Fibroblast of mammary gland (primary cell): Measurements from ENCODE around the gene ZNF37A.
"Not testable (repeated sequence)": the region's sequence is repeated elsewhere in the genome, so short reads cannot be mapped to it uniquely, and the experiment has no call there.

Source experiments
- DNase-seq: peaks from one replicate; pipeline ENCODE4 v3.0.0-alpha.2; 2010; ENCODE audit warnings: low read depth
- H3K4me3 ChIP-seq: 2 replicates; pipeline ENCODE4 v1.5.1; 2011; ENCODE audit warnings: low read depth, mild to moderate bottlenecking, low read length, moderate library complexity; ENCODE audit not compliant: control insufficient read depth
- TF ChIP-seq, protein P1 (sequence below): conservative IDR thresholded peaks from 2 replicates; pipeline ENCODE4 v1.5.1; 2011; ENCODE audit warnings: low read depth, low read length, inconsistent platforms; ENCODE audit not compliant: control insufficient read depth, insufficient read depth

ZNF37A gene

DNA sequence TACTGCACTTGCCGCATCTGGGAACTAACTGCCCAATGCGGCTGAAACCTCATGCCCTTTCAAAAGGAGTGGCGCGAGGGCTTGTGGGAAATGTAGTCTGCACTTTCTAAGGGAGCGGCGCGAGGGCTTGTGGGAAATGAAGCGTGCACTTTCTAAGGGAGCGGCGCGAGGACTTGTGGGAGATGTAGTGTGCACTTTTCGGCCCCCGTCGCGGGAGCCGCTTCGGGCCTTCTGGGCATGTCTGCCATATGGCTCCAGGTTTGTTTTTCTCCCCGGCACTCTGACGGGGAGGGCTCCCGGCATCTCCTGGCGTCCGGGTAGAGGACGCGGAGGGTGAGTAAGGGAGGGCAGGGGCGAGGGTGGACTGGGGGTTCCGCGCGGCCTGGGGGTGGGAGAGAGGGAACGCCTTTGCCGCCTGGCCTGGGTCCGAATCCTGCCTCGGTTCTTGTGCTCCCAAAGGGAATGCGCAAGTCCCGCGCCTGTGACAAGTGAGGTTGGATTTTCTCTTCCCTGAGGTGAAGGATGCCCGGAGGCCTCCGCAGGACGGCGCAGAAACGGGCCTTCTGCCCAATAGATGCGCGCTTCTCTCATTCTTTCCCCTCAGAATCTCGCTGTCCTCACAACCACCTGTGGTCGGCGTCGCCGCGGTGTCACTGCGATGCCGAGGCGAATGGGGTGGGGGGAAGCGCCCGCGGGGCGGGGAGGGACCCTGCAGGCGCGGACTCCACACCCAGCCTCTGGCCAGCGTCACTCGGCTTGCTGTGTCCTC is at the start of gene ZNF37A:
Gene ZNF37A (plus strand): TSS at position 180 of the 769 bp plus-strand sequence. CDS start 2,281 bp downstream, outside the sequence.
- DNase-seq = peak; percentile 97
- H3K4me3 ChIP-seq = peak within 1 kb of the TSS; percentile 86
- TF ChIP-seq, protein P1, sequence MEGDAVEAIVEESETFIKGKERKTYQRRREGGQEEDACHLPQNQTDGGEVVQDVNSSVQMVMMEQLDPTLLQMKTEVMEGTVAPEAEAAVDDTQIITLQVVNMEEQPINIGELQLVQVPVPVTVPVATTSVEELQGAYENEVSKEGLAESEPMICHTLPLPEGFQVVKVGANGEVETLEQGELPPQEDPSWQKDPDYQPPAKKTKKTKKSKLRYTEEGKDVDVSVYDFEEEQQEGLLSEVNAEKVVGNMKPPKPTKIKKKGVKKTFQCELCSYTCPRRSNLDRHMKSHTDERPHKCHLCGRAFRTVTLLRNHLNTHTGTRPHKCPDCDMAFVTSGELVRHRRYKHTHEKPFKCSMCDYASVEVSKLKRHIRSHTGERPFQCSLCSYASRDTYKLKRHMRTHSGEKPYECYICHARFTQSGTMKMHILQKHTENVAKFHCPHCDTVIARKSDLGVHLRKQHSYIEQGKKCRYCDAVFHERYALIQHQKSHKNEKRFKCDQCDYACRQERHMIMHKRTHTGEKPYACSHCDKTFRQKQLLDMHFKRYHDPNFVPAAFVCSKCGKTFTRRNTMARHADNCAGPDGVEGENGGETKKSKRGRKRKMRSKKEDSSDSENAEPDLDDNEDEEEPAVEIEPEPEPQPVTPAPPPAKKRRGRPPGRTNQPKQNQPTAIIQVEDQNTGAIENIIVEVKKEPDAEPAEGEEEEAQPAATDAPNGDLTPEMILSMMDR = no peak

DNA sequence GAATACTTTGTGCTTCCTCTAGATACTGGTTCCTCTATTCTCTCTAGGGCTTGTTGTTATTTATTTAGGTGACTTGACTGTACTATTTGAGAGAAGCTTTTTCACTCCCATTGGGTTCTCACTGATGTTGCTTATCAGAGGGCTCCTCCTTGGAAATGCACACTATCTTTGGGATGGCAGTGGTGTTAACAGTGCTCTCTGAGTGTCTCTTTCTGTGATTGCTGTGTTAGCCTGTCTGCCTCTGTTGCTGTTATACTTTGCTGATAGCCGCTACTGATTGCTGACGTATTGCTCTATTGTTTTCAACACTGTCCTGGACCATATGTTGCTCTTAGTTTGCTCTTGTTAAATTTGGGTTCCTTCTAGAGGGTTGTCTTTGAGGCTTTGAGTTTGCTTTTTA is 49.0 kb upstream of the ZNF37A start:
- no peak overlapping the region for H3K4me3 ChIP-seq
- DNase-seq = no peak
- TF ChIP-seq, protein P1 = no peak

DNA sequence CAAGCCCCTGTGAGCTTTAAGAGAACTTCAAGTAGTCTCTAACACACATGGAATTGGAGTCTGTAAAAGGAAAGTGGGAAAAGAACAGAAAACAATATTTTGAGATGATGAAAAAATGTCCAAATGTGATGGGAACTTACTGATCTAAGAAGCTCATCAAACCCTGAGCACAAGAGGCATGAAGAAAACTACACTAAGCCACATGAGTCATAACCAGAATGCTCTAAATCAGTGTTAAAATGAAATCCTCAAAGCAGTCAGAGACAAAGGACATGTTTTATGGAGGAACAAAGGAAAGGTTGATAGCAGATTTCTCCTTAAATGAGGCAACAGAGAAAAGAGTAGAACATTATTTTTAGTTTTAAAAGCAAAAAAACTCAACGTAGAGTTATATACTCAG is 46.5 kb upstream of the ZNF37A start:
- TF ChIP-seq, protein P1 = no peak
- H3K4me3 ChIP-seq = no peak overlapping the region
- peak; percentile 47 for DNase-seq

DNA sequence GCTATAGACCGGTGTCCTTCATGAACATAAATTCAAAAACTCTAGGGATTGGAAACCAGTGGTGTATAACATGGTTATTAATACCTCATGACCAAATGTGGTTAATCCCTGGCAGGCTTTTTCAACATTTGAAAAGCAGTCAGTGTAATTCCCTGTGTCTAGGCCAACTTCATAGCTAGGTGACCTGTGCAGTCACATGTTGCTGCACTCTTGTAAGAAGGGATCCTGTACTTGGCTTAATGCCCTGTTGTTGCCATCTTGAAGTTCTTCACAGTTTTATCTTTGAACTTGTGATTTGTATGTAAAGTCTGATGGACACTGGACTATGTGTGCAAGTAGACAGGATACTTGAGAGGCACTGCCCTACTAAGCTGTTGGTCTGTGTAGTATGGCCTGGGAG is 43.9 kb upstream of the ZNF37A start:
- no peak for DNase-seq
- TF ChIP-seq, protein P1 = no peak
- H3K4me3 ChIP-seq = no peak overlapping the region

DNA sequence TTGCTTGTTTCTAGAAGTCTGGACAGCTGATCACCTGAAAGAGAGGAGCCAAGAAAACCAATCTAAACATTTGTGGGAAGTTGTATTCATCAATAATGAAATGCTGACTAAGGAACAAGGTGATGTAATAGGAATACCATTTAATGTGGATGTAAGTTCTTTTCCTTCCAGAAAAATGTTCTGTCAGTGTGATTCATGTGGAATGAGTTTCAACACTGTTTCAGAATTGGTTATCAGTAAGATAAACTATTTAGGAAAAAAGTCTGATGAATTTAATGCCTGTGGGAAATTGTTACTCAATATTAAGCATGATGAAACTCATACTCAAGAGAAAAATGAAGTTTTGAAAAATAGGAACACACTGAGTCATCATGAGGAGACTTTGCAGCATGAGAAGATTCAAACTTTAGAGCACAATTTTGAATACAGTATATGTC is 39.8 kb upstream of the ZNF37A start:
- peak; percentile 87 for DNase-seq
- no peak overlapping the region for H3K4me3 ChIP-seq
- TF ChIP-seq, protein P1 = no peak

DNA sequence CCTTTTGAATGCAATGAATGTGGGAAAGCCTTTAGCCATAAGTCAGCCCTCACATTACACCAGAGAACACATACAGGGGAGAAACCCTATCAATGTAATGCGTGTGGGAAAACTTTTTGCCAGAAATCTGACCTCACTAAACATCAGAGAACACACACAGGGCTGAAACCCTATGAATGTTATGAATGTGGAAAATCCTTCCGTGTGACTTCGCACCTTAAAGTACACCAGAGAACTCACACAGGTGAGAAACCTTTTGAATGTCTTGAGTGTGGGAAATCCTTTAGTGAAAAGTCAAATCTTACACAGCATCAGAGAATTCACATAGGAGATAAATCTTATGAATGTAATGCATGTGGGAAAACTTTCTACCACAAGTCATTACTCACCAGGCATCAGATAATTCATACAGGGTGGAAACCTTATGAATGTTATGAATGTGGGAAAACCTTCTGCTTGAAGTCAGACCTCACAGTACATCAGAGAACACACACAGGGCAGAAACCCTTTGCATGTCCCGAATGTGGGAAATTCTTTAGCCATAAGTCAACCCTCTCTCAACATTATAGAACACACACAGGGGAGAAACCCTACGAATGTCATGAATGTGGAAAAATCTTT is 38.8 kb upstream of the ZNF37A start:
- not testable (repeated sequence) for DNase-seq, H3K4me3 ChIP-seq

DNA sequence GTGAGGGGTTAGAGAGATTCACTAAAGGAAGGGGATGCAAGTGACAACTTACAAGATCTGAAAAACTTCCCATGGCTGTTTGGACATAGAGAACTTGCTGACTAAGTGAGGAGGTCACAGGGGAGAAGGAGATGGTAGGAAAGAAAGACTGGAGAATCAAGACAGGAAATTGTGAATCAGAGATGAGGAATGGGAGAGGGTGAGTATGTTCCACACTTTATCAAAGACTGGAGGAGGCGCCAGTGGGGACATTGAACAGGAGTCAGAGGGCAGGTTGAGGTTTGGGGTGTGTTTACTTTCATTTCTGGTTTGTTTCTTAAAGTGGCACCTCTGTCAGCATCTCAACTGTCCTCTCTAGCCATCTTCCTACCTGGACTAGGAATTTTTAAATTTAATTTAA is 24.5 kb upstream of the ZNF37A start:
- peak; percentile 88 for DNase-seq
- not testable (repeated sequence) for H3K4me3 ChIP-seq

DNA sequence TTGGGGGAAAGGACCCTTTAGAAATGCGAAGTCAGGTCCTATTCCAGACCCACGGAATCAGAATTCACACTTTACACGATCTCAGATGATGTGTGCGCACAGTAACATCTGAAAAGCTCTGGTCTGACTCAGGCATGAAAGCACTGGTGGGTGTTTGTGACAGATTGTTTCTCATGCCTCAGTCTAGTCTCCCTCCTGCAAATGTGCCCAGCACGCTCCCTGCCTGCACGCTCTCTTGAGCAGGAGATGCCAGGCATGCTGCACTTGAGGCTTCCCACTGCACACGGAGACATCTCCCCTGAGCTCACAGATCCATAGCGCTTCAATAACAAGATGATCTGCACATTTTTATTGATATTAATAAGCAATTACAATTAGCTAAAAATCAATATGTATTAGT is 23.6 kb upstream of the ZNF37A start:
- H3K4me3 ChIP-seq = no peak overlapping the region
- TF ChIP-seq, protein P1 = no peak
- no peak for DNase-seq
